ENCODE results near the gene SPATA3.

DNA sequence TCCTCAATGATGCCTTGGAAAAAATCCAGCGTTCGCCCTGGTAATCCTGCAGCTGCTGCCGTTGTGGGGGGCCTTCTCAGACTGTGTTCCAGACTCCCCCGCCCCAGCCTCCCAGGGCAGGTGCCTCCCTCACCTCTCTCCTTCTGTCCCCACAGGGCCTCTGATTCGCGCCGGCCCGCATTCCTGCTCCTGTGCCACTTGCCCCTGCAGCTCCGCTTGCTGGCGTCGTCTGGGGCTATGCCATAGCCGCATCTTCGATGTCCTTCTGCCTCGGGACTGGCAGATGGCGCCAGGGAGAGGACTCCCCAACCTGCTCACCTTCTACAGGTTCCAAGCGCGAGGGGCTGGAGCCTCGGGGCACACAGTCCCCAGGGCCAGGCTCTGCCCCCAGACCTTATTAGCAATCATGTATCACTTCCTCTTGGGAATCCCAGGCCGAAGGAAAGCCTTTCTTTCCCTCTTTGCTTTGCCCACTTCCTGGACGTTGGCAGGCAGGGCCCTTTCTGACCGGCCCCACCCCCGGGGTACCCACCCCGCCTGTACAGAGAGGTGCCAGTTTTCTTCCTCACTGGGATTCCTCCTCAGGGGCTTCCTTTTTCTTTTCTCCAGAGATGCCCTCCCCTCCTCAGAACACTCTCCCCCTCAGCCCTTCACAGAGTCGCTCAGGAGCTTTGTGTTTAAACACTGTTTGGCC, 4.4 kb downstream of the SPATA3 start:
- TF ChIP-seq, protein P1, sequence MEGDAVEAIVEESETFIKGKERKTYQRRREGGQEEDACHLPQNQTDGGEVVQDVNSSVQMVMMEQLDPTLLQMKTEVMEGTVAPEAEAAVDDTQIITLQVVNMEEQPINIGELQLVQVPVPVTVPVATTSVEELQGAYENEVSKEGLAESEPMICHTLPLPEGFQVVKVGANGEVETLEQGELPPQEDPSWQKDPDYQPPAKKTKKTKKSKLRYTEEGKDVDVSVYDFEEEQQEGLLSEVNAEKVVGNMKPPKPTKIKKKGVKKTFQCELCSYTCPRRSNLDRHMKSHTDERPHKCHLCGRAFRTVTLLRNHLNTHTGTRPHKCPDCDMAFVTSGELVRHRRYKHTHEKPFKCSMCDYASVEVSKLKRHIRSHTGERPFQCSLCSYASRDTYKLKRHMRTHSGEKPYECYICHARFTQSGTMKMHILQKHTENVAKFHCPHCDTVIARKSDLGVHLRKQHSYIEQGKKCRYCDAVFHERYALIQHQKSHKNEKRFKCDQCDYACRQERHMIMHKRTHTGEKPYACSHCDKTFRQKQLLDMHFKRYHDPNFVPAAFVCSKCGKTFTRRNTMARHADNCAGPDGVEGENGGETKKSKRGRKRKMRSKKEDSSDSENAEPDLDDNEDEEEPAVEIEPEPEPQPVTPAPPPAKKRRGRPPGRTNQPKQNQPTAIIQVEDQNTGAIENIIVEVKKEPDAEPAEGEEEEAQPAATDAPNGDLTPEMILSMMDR (IDR thresholded peaks at IDR 0.05) = no peak
- no peak for TF ChIP-seq POLR2A (IDR thresholded peaks at IDR 0.05)
